A549 (cell line): Measurements from ENCODE around the gene RAD51AP2. TPM values are rescaled to one million over a fixed set of nuclear protein-coding genes. Genes with fewer than 3 reads are reported as not detected.

Experiments used
- ATAC-seq, 2 experiments: fragments of 200-7000 bp in 1 of 2; fragments of >200 bp in 1 of 2; cut with Nextera tagmentation in 1 of 2; cut with Tn5 transposase in 1 of 2; 3 replicates each; pipeline versions ENCODE4 v1.8.0 to v1.9.1; 2018 to 2020; ENCODE audit warnings: mild to moderate bottlenecking in 1 of 2, moderate library complexity in 1 of 2
- CTCF ChIA-PET: fragments of 300-600 bp; sonication (Branson Sonifier 250); formaldehyde crosslinking; extraction: SDS; loops from one replicate; lab custom pipeline; 2021; ENCODE audit warnings: antibody characterized with exemption, inconsistent platforms; lab: Yijun Ruan, JAX
- POLR2A ChIA-PET: fragments of 350-600 bp; formaldehyde crosslinking; extraction: SDS; loops from one replicate; lab custom pipeline; 2021; ENCODE audit warnings: antibody characterized with exemption, inconsistent platforms; lab: Yijun Ruan, JAX
- DNase-seq, 2 experiments: peaks; one replicate each; pipeline versions ENCODE4 v3.0.0 to v3.0.0-alpha.2; 2011 to 2016; ENCODE audit warnings: low read depth in 1 of 2, low spot score in 1 of 2
- FAIRE-seq: peaks from 2 replicates; lab custom pipeline; 2011; peaks lifted over from hg19 to GRCh38; lab: Jason Lieb, UNC
- H3K27ac ChIP-seq, 2 experiments: fragments of >200 bp; sonication (Bioruptor Twin); formaldehyde crosslinking; 3 replicates each; pipeline ENCODE4 v1.5.1; 2016 to 2017
- H3K4me1 ChIP-seq: fragments of >200 bp; sonication (Bioruptor Twin); formaldehyde crosslinking; 3 replicates; pipeline ENCODE4 v1.6.1; 2016
- H3K4me2 ChIP-seq: fragments of >200 bp; sonication (Bioruptor Twin); formaldehyde crosslinking; 3 replicates; pipeline ENCODE4 v1.6.1; 2016
- H3K4me3 ChIP-seq: fragments of >200 bp; sonication (Bioruptor Twin); formaldehyde crosslinking; 3 replicates; pipeline ENCODE4 v1.5.1; 2016
- H3K9me3 ChIP-seq: fragments of >200 bp; sonication (Bioruptor Twin); formaldehyde crosslinking; 3 replicates; pipeline ENCODE4 v1.6.1; 2016
- BCL3 ChIP-seq: fragments of >200 bp; sonication (Bioruptor Twin); formaldehyde crosslinking; IDR thresholded peaks from 3 replicates; pipeline ENCODE4 v1.6.1; 2016
- BHLHE40 ChIP-seq: IDR thresholded peaks from 2 replicates; pipeline ENCODE4 v1.6.1; 2012; ENCODE audit warnings: low read depth, low read length, inconsistent platforms
- CBX2 ChIP-seq: fragments of 200-600 bp; sonication (generic); IDR thresholded peaks from 2 replicates; pipeline ENCODE4 v1.6.1; 2016; ENCODE audit warnings: low read depth, mild to moderate bottlenecking, borderline replicate concordance
- CBX8 ChIP-seq: fragments of 200-600 bp; sonication (generic); IDR thresholded peaks from 2 replicates; pipeline ENCODE4 v1.6.1; 2016
- EP300 ChIP-seq, 2 experiments: fragments of >200 bp; sonication (Bioruptor Twin); formaldehyde crosslinking; IDR thresholded peaks; 2 replicates in 1 of 2; 3 replicates in 1 of 2; pipeline ENCODE4 v1.6.1; 2016 to 2017
- ESRRA ChIP-seq: fragments of 150-350 bp; IDR thresholded peaks from 2 replicates; pipeline ENCODE4 v1.6.1; 2014; ENCODE audit warnings: mild to moderate bottlenecking, low read length, borderline replicate concordance
- HDAC2 ChIP-seq: fragments of 200-600 bp; sonication (generic); IDR thresholded peaks from 2 replicates; pipeline ENCODE4 v1.6.1; 2016
- HOXA7 ChIP-seq: fragments of 250-450 bp; sonication (Bioruptor Pico); IDR thresholded peaks from 2 replicates; pipeline ENCODE4 v1.5.0; 2020; ENCODE audit warnings: mild to moderate bottlenecking, moderate library complexity
- KDM5A ChIP-seq: fragments of 200-600 bp; sonication (generic); IDR thresholded peaks from 2 replicates; pipeline ENCODE4 v1.6.1; 2016; ENCODE audit warnings: antibody characterized with exemption, mild to moderate bottlenecking
- MAFK ChIP-seq: fragments of 450-650 bp; IDR thresholded peaks from 2 replicates; pipeline ENCODE4 v1.6.1; 2014; ENCODE audit not compliant: partially characterized antibody
- MYC ChIP-seq: IDR thresholded peaks from 2 replicates; pipeline ENCODE4 v1.6.1; 2012; ENCODE audit warnings: mild to moderate bottlenecking, inconsistent platforms, low read length, improper control_type of control experiment, borderline replicate concordance
- NR3C1 ChIP-seq: fragments of >200 bp; sonication (Bioruptor Twin); formaldehyde crosslinking; IDR thresholded peaks from 3 replicates; pipeline ENCODE4 v1.6.1; 2017
- PBX3 ChIP-seq: IDR thresholded peaks from 2 replicates; pipeline ENCODE4 v1.6.1; 2012
- PHF8 ChIP-seq: fragments of 200-600 bp; sonication (generic); IDR thresholded peaks from 2 replicates; pipeline ENCODE4 v1.6.1; 2016; ENCODE audit warnings: low read depth, mild to moderate bottlenecking, antibody characterized with exemption, moderate library complexity, borderline replicate concordance
- POLR2A ChIP-seq: IDR thresholded peaks from 2 replicates; pipeline ENCODE4 v1.6.1; 2012; ENCODE audit warnings: mild to moderate bottlenecking, low read length
- RARB ChIP-seq: fragments of 250-450 bp; sonication (Bioruptor Pico); IDR thresholded peaks from 2 replicates; pipeline ENCODE4 v1.8.0; 2021; ENCODE audit warnings: mild to moderate bottlenecking, moderate library complexity
- ZC3H11A ChIP-seq: fragments of 450-650 bp; IDR thresholded peaks from 2 replicates; pipeline ENCODE4 v1.6.1; 2014; ENCODE audit warnings: antibody characterized with exemption, mild to moderate bottlenecking
- ZFP36 ChIP-seq: fragments of 450-650 bp; IDR thresholded peaks from 2 replicates; pipeline ENCODE4 v1.6.1; 2014; ENCODE audit warnings: borderline replicate concordance; ENCODE audit not compliant: partially characterized antibody
- WGBS: methylation state at CpG from one replicate; pipeline ENCODE4 v1.1.6; 2017; ENCODE audit errors: missing lambda C conversion rate; 5-methylcytosine and 5-hydroxymethylcytosine counted together
- polyA plus RNA-seq, 4 experiments: library from polyadenylated mRNA; depleted of rRNA in 3 of 4; stranded (reverse); fragments of >200 nt; fragmentation: RNase III in 1 of 4; extraction: RNeasy Plus Mini Kit Qiagen cat#74134 plus additional on column Dnase treatment in 1 of 4; gene quantifications; 2 replicates in 3 of 4; 3 replicates in 1 of 4; pipeline ENCODE4 v1.2.3, GENCODE V29; 2011 to 2017
- TF ChIP-seq, protein P1 (sequence below): fragments of 150-350 bp; IDR thresholded peaks from 2 replicates; pipeline ENCODE4 v1.6.1; 2014; ENCODE audit warnings: low read depth, mild to moderate bottlenecking, low read length
- TF ChIP-seq, protein P2 (sequence below): fragments of >200 bp; sonication (Bioruptor Twin); formaldehyde crosslinking; IDR thresholded peaks from 3 replicates; pipeline ENCODE4 v1.5.1; 2016

RAD51AP2 gene
- polyA plus RNA-seq, 2 of the 4 experiments (the other 2 are of a cell fraction), result not detected

GRCh38 chr2:17483496-17483895 lies 34.7 kb downstream of the RAD51AP2 start:
- no peak for FAIRE-seq
- Histone ChIP-seq H3K9me3 (no peaks in the 10 kb centered on the region), H3K27ac (no peak overlapping the region), H3K4me1 (no peaks in the 10 kb centered on the region), H3K4me2 (no peak overlapping the region), H3K4me3 (no peak overlapping the region)
- 4% methylated on average over 1 of the region's 1 CpG for WGBS
- ATAC-seq, result no peak
- POLR2A ChIA-PET, result no interaction called here
- no peak for DNase-seq
- CTCF ChIA-PET, result interaction anchor here (0.6 kb wide), 1 partner anchor 1177 kb away, joined by 3 read pairs; no protein-coding TSS in a partner anchor
- TF ChIP-seq, protein P1, sequence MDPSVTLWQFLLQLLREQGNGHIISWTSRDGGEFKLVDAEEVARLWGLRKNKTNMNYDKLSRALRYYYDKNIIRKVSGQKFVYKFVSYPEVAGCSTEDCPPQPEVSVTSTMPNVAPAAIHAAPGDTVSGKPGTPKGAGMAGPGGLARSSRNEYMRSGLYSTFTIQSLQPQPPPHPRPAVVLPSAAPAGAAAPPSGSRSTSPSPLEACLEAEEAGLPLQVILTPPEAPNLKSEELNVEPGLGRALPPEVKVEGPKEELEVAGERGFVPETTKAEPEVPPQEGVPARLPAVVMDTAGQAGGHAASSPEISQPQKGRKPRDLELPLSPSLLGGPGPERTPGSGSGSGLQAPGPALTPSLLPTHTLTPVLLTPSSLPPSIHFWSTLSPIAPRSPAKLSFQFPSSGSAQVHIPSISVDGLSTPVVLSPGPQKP, result no peak
- no peak for TF ChIP-seq ZFP36
- no peak for TF ChIP-seq HDAC2
- TF ChIP-seq MAFK, result peak; percentile 71

GRCh38 chr2:17482651-17483050 lies 35.6 kb downstream of the RAD51AP2 start:
- no peak for ATAC-seq
- H3K27ac ChIP-seq, result no peak overlapping the region
- no peak for TF ChIP-seq ZC3H11A
- no peak for TF ChIP-seq CBX2
- TF ChIP-seq POLR2A, result no peak
- TF ChIP-seq PBX3, result no peak
- no peak for TF ChIP-seq MAFK
- no peak for TF ChIP-seq PHF8
- no peak for TF ChIP-seq NR3C1
- no peak for TF ChIP-seq BHLHE40
- TF ChIP-seq KDM5A, result no peak
- TF ChIP-seq EP300 (IDR thresholded peaks at IDR 0.05), result no peak
- TF ChIP-seq MYC, result no peak
- TF ChIP-seq, protein P2, sequence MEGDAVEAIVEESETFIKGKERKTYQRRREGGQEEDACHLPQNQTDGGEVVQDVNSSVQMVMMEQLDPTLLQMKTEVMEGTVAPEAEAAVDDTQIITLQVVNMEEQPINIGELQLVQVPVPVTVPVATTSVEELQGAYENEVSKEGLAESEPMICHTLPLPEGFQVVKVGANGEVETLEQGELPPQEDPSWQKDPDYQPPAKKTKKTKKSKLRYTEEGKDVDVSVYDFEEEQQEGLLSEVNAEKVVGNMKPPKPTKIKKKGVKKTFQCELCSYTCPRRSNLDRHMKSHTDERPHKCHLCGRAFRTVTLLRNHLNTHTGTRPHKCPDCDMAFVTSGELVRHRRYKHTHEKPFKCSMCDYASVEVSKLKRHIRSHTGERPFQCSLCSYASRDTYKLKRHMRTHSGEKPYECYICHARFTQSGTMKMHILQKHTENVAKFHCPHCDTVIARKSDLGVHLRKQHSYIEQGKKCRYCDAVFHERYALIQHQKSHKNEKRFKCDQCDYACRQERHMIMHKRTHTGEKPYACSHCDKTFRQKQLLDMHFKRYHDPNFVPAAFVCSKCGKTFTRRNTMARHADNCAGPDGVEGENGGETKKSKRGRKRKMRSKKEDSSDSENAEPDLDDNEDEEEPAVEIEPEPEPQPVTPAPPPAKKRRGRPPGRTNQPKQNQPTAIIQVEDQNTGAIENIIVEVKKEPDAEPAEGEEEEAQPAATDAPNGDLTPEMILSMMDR, result no peak
- no peak for TF ChIP-seq BCL3
- TF ChIP-seq ESRRA, result no peak
- TF ChIP-seq CBX8, result no peak
- TF ChIP-seq, all 56 proteins: peak for 0
- no peak for DNase-seq
- no peaks in the 10 kb centered on the region for H3K4me1 ChIP-seq
- FAIRE-seq, result no peak
- H3K4me2 ChIP-seq, result no peak overlapping the region
- 40% methylated on average over 2 of the region's 2 CpGs for WGBS
- H3K4me3 ChIP-seq, result no peak overlapping the region
- CTCF ChIA-PET, result no interaction called here
- POLR2A ChIA-PET, result no interaction called here
- H3K9me3 ChIP-seq, result no peaks in the 10 kb centered on the region

DNA sequence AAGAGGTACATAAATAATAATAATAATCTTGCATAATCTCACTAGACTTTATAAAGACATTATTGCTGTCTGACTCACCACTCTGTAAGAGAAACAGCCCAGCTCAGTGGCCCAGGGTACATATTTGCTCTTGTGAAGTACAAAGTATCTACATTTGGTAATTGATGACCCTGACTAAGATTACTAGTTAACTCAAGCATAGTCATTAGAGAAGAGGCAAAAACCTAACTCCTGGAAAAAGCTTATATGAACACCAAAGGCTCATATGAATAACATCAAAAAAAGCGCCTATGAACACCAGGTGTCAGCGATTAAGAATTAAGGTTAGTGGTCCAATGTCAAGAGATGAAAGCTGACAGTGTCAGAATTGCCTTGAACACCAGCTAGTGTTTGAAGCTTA lies 38.4 kb downstream of the RAD51AP2 start:
- DNase-seq, result no peak
- no peak overlapping the region for H3K27ac ChIP-seq
- H3K4me1 ChIP-seq, result no peaks in the 10 kb centered on the region
- H3K4me3 ChIP-seq, result no peak overlapping the region
- H3K4me2 ChIP-seq, result no peak overlapping the region
- FAIRE-seq, result no peak
- WGBS, result 69% methylated on average over 2 of the region's 2 CpGs
- CTCF ChIA-PET, result no interaction called here
- ATAC-seq, result no peak
- H3K9me3 ChIP-seq, result no peaks in the 10 kb centered on the region
- TF ChIP-seq BHLHE40, result no peak
- no peak for TF ChIP-seq HOXA7
- TF ChIP-seq EP300 (IDR thresholded peaks at IDR 0.05), result no peak
- no peak for TF ChIP-seq MYC
- TF ChIP-seq RARB (CRISPR knock-in tag), result no peak
- TF ChIP-seq, all 56 proteins: peak for 0
- POLR2A ChIA-PET, result no interaction called here
